ENCODE measurements around the gene CD1D.

The CD1D gene

DNA sequence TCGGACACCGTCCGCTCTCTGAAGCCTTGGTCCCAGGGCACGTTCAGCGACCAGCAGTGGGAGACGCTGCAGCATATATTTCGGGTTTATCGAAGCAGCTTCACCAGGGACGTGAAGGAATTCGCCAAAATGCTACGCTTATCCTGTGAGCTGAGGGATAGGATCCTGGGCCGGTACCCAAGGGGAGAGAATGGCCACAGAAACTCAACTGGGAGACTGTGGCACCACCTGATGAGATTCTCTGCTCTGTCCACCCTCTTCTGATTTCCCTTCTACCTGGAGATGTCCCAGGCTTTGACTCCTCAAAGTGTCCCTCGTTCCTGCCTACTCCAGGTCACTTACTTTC lies 855 bp downstream of the CD1D start:
- Histone ChIP-seq H3K27ac (ENCODE audit: low read length) (no peak overlapping the region), H3K9ac (ENCODE audit: low read length) (peak overlapping the region; percentile 51), H3K4me1 (ENCODE audit: low read length) (peaks cover 42% of the 10 kb centered on the region), H3K36me3 (replicated peaks; ENCODE audit: low read depth, low read length) (no peaks in the 10 kb centered on the region), H3K9me3 (ENCODE audit: insufficient read depth, low read length) (no peaks in the 10 kb centered on the region), H4K20me1 (ENCODE audit: insufficient read depth, low read length) (no peaks in the 10 kb centered on the region), H3K4me2 (ENCODE audit: low read length) (peak overlapping the region; percentile 83), H3K27me3 (ENCODE audit: low read depth, low read length) (peaks cover 51% of the 10 kb centered on the region), H3K79me2 (ENCODE audit: low read length) (no peaks in the 10 kb centered on the region), H2AFZ (ENCODE audit: low read depth, low read length) (peak overlapping the region; percentile 71), H3K4me3 (ENCODE audit: low read length) (peak overlapping the region; percentile 83)
- TF ChIP-seq, protein P1, sequence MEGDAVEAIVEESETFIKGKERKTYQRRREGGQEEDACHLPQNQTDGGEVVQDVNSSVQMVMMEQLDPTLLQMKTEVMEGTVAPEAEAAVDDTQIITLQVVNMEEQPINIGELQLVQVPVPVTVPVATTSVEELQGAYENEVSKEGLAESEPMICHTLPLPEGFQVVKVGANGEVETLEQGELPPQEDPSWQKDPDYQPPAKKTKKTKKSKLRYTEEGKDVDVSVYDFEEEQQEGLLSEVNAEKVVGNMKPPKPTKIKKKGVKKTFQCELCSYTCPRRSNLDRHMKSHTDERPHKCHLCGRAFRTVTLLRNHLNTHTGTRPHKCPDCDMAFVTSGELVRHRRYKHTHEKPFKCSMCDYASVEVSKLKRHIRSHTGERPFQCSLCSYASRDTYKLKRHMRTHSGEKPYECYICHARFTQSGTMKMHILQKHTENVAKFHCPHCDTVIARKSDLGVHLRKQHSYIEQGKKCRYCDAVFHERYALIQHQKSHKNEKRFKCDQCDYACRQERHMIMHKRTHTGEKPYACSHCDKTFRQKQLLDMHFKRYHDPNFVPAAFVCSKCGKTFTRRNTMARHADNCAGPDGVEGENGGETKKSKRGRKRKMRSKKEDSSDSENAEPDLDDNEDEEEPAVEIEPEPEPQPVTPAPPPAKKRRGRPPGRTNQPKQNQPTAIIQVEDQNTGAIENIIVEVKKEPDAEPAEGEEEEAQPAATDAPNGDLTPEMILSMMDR (IDR thresholded peaks at IDR 0.05; ENCODE audit: low read depth, low read length) = no peak
- no peak for TF ChIP-seq EZH2phosphoT487 (IDR thresholded peaks at IDR 0.05; ENCODE audit: low read depth)

DNA sequence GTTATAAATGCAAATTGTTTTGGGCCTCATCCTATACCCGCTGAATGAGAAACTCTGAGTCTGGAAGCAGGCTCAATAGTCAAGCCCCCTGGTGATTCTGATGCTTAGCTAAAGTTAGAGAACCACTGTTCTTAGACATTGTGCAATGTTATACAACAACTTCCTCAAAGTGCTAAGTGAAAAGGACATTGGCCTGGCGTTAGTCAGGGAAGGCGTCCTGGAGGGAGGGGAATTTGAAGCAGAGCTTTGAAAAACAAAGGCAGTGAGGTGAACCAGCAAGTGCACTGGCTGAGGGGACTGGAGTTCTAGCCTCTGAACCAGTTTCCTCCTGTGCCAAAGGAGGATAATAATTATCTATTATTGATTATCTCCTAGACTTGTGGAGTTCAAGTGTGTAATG lies 5.1 kb downstream of the CD1D start:
- H3K79me2 ChIP-seq (ENCODE audit: low read length) = no peaks in the 10 kb centered on the region
- H3K4me2 ChIP-seq (ENCODE audit: low read length) = no peak overlapping the region
- peaks cover 5% of the 10 kb centered on the region for H3K4me1 ChIP-seq (ENCODE audit: low read length)
- no peaks in the 10 kb centered on the region for H3K36me3 ChIP-seq (replicated peaks; ENCODE audit: low read depth, low read length)
- no peak overlapping the region for H3K27ac ChIP-seq (ENCODE audit: low read length)
- H3K4me3 ChIP-seq (ENCODE audit: low read length) = no peak overlapping the region
- H4K20me1 ChIP-seq (ENCODE audit: insufficient read depth, low read length) = no peaks in the 10 kb centered on the region
- TF ChIP-seq EZH2phosphoT487 (IDR thresholded peaks at IDR 0.05; ENCODE audit: low read depth) = no peak
- TF ChIP-seq, protein P1 (IDR thresholded peaks at IDR 0.05; ENCODE audit: low read depth, low read length) = no peak
- H2AFZ ChIP-seq (ENCODE audit: low read depth, low read length) = no peak overlapping the region
- no peaks in the 10 kb centered on the region for H3K9me3 ChIP-seq (ENCODE audit: insufficient read depth, low read length)
- peaks cover 50% of the 10 kb centered on the region for H3K27me3 ChIP-seq (ENCODE audit: low read depth, low read length)
- H3K9ac ChIP-seq (ENCODE audit: low read length) = no peak overlapping the region

DNA sequence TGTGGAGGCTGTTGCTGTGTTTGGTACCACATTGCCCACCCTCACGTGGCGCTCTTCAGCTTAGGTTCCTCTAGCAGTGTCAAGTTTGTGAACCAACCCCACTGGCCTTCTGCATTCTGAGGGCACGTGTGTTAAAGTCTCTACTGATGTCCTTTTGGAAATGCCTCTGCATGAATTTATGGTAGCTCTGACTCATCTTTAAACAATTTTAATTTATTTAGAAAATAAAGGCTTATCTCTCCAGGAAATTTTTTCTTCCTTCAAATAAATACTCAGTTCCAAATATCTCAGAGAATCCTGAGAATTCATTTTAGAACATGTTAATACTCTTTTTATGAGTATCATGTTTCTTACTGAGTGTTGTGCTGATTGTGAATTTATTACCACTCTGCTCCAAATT lies 5.5 kb downstream of the CD1D start:
- H3K27ac ChIP-seq (ENCODE audit: low read length) = no peak overlapping the region
- H3K9me3 ChIP-seq (ENCODE audit: insufficient read depth, low read length) = no peaks in the 10 kb centered on the region
- no peak overlapping the region for H3K4me2 ChIP-seq (ENCODE audit: low read length)
- no peak overlapping the region for H3K9ac ChIP-seq (ENCODE audit: low read length)
- H3K27me3 ChIP-seq (ENCODE audit: low read depth, low read length) = peaks cover 50% of the 10 kb centered on the region
- H3K4me3 ChIP-seq (ENCODE audit: low read length) = no peak overlapping the region
- TF ChIP-seq, protein P1 (IDR thresholded peaks at IDR 0.05; ENCODE audit: low read depth, low read length) = no peak
- no peak for TF ChIP-seq EZH2phosphoT487 (IDR thresholded peaks at IDR 0.05; ENCODE audit: low read depth)
- no peaks in the 10 kb centered on the region for H3K36me3 ChIP-seq (replicated peaks; ENCODE audit: low read depth, low read length)
- no peak overlapping the region for H2AFZ ChIP-seq (ENCODE audit: low read depth, low read length)
- peaks cover 5% of the 10 kb centered on the region for H3K4me1 ChIP-seq (ENCODE audit: low read length)
- no peaks in the 10 kb centered on the region for H3K79me2 ChIP-seq (ENCODE audit: low read length)
- H4K20me1 ChIP-seq (ENCODE audit: insufficient read depth, low read length) = no peaks in the 10 kb centered on the region

DNA sequence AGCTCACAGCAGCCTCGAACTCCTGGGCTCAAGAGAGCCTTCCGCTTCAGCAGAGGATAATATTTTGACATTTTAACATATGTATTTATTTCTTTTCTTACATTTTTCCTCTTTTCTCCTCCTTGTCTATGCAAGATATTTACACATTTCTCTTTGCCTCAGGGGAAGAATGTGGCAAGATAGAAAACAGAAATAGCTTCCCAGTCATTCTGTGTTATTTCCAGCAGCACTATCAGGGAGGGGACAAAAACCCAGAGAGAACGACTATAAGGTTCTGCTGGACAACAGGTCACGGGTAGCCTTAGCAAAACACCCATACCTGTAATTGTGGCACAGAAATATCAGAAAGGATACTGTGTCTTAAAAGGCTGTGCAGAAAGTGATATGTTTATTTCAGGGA lies 7.9 kb downstream of the CD1D start:
- Histone ChIP-seq H3K36me3 (replicated peaks; ENCODE audit: low read depth, low read length) (no peaks in the 10 kb centered on the region), H3K4me3 (ENCODE audit: low read length) (no peak overlapping the region), H3K4me1 (ENCODE audit: low read length) (no peaks in the 10 kb centered on the region), H3K9me3 (ENCODE audit: insufficient read depth, low read length) (no peaks in the 10 kb centered on the region), H3K4me2 (ENCODE audit: low read length) (no peak overlapping the region), H3K27me3 (ENCODE audit: low read depth, low read length) (peaks cover 33% of the 10 kb centered on the region), H4K20me1 (ENCODE audit: insufficient read depth, low read length) (no peaks in the 10 kb centered on the region), H2AFZ (ENCODE audit: low read depth, low read length) (no peak overlapping the region), H3K79me2 (ENCODE audit: low read length) (no peaks in the 10 kb centered on the region), H3K27ac (ENCODE audit: low read length) (no peak overlapping the region), H3K9ac (ENCODE audit: low read length) (no peak overlapping the region)
- TF ChIP-seq, protein P1 (IDR thresholded peaks at IDR 0.05; ENCODE audit: low read depth, low read length) = no peak
- TF ChIP-seq EZH2phosphoT487 (IDR thresholded peaks at IDR 0.05; ENCODE audit: low read depth) = no peak
